Measurements from ENCODE around the gene FMNL2.

- no peak for TF ChIP-seq CTCF (IDR thresholded peaks at IDR 0.05; ENCODE audit: low read length)
- TF ChIP-seq EZH2 (IDR thresholded peaks at IDR 0.05; ENCODE audit: borderline replicate concordance, low read length), result no peak
These were observed 211.4 kb downstream of the FMNL2 start for GRCh38 chr2:152546230-152546837.
